ENCODE data around the gene PCDHAC1. TPM values are rescaled to one million over a fixed set of nuclear protein-coding genes. Genes with fewer than 3 reads are reported as not detected.

PCDHAC1 gene
- polyA plus RNA-seq, 1 of the 3 experiments (the other 2 are of a cell fraction) = 0.08 TPM

- TF ChIP-seq REST (IDR thresholded peaks at IDR 0.05; ENCODE audit: low read depth, low read length) = no peak
These were observed 50.9 kb downstream of the PCDHAC1 start (continued) for GRCh38 chr5:140977003-140977402.

- Histone ChIP-seq H3K79me2 (ENCODE audit: insufficient read depth) (no peaks in the 10 kb centered on the region), H4K20me1 (ENCODE audit: insufficient read depth) (no peaks in the 10 kb centered on the region), H3F3A (replicated peaks; ENCODE audit: insufficient read depth) (no peaks in the 10 kb centered on the region), H3K9me2 (no peaks in the 10 kb centered on the region), H3K9ac (no peak overlapping the region), H3K36me3 (replicated peaks in 1 of 2; ENCODE audit: control insufficient read depth in 1 of 2, insufficient read depth in 2 of 2, low read length in 1 of 2) (peaks cover 0 to 2% of the 10 kb centered on the region in 2 experiments), H3K9me3 (no peaks in the 10 kb centered on the region), H3K4me1 (ENCODE audit: control insufficient read depth in 1 of 2, insufficient read depth in 2 of 2, low read depth in 1 of 2, low read length in 1 of 2) (peaks cover 9 to 41% of the 10 kb centered on the region in 2 experiments; a peak in 3 of 4 replicates), H2AFZ (ENCODE audit: low read depth) (no peak overlapping the region), H3K27me3 (ENCODE audit: insufficient read depth) (no peaks in the 10 kb centered on the region), H3K4me2 (no peak overlapping the region), H3K4me3 (ENCODE audit: low read depth in 2 of 2, low read length in 1 of 2) (no peak overlapping the region), H3K27ac (ENCODE audit: low read depth in 2 of 2, low read length in 1 of 2) (peak overlapping the region in 1 of 2 experiments; percentile 98; a peak in 2 of 4 replicates)
- peak; percentile 50 for DNase-seq
- no peak; the same call in 1 of the 2 replicates for TF ChIP-seq SMC3 (IDR thresholded peaks at IDR 0.05; ENCODE audit: low read depth, low read length)
- TF ChIP-seq USF1 (IDR thresholded peaks at IDR 0.05; ENCODE audit: borderline replicate concordance, low read depth) = no peak
- peak; percentile 79 for TF ChIP-seq MXI1 (IDR thresholded peaks at IDR 0.05; ENCODE audit: low read depth, low read length)
- TF ChIP-seq IRF3 (IDR thresholded peaks at IDR 0.05; ENCODE audit: low read depth, low read length) = no peak
- peak; percentile 74; the same call in 1 of the 2 replicates for TF ChIP-seq RCOR1 (IDR thresholded peaks at IDR 0.05; ENCODE audit: low read length)
- TF ChIP-seq RAD21 (IDR thresholded peaks at IDR 0.05; ENCODE audit: low read length) = peak; percentile 48
- TF ChIP-seq GATA2 (CRISPR knock-in tag; IDR thresholded peaks at IDR 0.05) = peak; percentile 78
- TF ChIP-seq CHD2 (IDR thresholded peaks at IDR 0.05; ENCODE audit: low read length, partially characterized antibody) = peak; percentile 49
- TF ChIP-seq TCF12 (IDR thresholded peaks at IDR 0.05) = peak; percentile 10; the same call in 1 of the 2 replicates
- TF ChIP-seq EP300 (IDR thresholded peaks at IDR 0.05; ENCODE audit: borderline replicate concordance in 1 of 2, low read depth in 1 of 2, low read length in 1 of 2) = peak in 1 of 2 experiments; percentile 54; a peak in 1 of 4 replicates
- 31% methylated on average over 2 of the region's 2 CpGs for WGBS (ENCODE audit: low lambda C conversion rate)
- CTCF ChIA-PET = interaction anchor here (0.6 to 3.7 kb wide), 6 partner anchors 11 to 137 kb away, joined by 3 to 20 read pairs (median 6); partner anchors contain the start of genes PCDHA8 and PCDHAC1
- POLR2A ChIA-PET = interaction anchor here (0.9 to 4.2 kb wide), 4 partner anchors 12 to 52 kb away, joined by 3 to 23 read pairs (median 4); partner anchors contain the start of genes PCDHAC1 and PCDHAC2
These were observed 52.2 kb downstream of the PCDHAC1 start for GRCh38 chr5:140978260-140978659.
